ENCODE results near the gene HOXB6.

HOXB6 gene

DNA sequence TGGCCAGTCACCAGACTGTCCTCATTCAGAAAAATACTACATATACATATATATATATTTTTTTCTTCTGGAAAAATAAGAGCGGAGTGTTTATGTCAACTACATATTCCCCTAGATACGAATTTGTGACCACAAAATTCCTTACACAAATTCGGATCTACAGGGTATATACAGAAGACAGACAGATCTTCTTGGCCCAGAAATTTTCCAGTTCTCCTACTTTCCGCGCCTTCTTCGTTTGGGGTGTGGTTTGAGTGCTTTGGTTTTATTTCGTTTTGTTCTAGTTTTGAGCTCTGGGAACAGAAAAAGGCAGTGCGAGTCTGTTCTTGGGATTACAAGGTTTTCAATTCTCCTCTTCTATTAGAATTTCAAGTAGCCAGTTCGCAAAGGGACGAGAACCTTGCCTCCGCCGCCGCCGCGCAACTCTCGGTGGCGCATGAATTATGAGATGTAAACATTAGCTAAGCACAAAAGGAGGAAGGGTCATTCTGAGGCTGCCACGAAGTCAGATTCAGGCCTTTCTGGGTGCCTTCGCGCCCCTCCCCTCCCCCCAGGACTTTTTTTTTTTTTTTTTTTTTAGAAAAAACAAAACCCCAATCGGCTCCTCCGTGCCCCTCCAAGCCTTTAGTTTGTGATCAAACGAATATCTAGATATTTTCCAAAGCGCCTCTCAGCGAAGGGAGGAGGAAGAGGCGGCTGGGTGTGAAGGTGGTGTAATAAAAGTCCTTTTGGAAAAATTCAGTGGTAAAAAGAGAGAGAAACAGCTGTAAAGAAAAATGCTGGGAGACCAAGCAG, 24.8 kb downstream of the HOXB6 start:
- TF ChIP-seq, protein P1, sequence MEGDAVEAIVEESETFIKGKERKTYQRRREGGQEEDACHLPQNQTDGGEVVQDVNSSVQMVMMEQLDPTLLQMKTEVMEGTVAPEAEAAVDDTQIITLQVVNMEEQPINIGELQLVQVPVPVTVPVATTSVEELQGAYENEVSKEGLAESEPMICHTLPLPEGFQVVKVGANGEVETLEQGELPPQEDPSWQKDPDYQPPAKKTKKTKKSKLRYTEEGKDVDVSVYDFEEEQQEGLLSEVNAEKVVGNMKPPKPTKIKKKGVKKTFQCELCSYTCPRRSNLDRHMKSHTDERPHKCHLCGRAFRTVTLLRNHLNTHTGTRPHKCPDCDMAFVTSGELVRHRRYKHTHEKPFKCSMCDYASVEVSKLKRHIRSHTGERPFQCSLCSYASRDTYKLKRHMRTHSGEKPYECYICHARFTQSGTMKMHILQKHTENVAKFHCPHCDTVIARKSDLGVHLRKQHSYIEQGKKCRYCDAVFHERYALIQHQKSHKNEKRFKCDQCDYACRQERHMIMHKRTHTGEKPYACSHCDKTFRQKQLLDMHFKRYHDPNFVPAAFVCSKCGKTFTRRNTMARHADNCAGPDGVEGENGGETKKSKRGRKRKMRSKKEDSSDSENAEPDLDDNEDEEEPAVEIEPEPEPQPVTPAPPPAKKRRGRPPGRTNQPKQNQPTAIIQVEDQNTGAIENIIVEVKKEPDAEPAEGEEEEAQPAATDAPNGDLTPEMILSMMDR (conservative IDR thresholded peaks at IDR 0.05): no peak
- H3K27ac ChIP-seq: no peak overlapping the region

DNA sequence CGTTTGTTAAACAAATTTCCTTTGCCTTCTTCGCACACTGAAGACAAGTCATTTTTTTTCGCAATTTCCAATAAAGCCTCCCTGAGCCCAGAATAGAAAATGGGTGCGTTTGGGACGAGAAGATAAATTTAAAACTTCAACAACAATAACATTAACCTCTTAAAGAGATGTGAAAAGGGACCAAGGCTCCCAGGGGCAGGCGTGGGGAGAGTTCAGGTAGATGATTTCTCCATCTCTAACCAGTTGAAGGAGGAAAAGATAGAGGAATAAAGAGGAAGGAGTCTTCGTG, 25.4 kb downstream of the HOXB6 start:
- no peak overlapping the region for H3K27ac ChIP-seq

DNA sequence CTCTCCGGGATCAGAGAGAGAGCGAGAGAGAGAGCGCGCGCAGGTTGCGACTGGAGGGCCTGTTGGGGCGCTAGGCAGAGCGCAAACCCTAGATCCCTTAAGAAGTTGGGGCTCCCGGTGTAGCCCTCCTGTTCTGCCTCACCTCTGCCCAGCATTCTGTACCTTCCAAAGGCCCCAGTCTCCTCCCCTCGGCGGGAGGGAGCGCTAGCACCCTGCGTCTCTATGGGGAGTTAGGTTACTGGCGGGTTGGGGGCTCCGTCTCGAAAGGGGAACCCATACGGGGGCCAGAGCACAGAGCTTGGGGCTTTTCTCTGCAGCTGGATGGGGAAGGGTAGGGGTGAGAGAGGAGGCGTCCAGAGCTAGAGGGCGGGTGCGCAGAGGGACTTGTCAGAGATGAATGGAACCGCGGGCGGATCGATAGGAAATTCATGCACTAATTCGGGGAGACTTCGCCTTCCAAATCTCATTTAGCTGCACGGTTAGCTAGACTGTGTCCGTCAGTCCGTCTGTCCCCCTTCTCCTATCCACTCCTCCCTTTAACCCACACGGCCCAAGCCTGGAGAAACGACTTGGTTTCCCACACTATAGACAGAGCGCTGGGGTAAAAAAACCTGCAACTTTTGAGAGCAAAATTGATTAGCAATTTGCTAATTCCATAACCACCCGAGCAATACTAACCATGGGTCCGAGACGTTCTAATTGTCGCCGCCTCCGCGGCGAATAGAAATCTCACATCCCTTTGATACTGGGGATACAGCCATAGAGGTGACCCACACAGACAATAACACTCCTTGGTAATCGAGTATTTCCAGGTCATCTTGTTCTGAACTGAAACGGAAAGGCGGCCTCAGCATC, 25.9 kb downstream of the HOXB6 start:
- TF ChIP-seq, protein P1 (conservative IDR thresholded peaks at IDR 0.05): no peak
- no peak overlapping the region for H3K27ac ChIP-seq

More for the DNA sequence above, 25.4 kb downstream of the HOXB6 start:
- TF ChIP-seq, protein P1 (conservative IDR thresholded peaks at IDR 0.05): no peak

DNA sequence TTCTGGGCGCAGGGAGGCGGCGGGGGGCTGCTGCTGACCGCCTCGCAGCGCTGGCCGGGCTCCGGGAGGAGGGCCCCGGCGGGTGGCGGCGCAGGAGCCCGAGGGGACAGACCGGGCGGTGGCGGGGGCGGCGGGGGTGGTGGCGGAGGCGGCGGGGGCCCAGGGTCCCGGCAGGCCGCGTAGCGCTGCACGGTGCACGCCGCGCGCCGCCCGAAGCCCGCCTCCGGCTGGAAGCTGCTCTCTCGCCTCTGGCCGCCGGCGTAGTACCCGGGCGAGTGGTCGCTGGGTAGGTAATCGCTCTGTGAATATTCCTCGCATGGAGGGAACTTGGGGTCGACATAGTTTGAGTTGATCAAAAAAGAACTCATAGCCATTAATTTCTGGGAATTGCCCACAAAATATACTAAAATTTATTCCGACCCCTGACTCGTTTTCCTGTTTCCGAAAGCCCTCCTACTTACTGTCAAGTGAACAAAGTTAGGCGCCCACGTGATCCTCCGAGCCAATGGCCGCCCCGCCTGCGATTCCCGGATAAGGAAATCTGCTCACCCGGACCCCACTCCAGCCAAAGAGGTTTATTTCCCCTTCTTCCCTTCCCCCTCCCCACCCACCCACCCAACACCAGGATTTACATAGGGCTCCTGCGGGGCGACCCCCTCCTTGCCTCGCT, 26.7 kb downstream of the HOXB6 start, which contains the start of gene HOXB4:
HOXB4 (minus strand) TSS at position 405 of the 670 bp plus-strand sequence; CDS start at position 374, 31 bp downstream.
- TF ChIP-seq, protein P1 (conservative IDR thresholded peaks at IDR 0.05): no peak
- no peak within 1 kb of the TSS for H3K27ac ChIP-seq

DNA sequence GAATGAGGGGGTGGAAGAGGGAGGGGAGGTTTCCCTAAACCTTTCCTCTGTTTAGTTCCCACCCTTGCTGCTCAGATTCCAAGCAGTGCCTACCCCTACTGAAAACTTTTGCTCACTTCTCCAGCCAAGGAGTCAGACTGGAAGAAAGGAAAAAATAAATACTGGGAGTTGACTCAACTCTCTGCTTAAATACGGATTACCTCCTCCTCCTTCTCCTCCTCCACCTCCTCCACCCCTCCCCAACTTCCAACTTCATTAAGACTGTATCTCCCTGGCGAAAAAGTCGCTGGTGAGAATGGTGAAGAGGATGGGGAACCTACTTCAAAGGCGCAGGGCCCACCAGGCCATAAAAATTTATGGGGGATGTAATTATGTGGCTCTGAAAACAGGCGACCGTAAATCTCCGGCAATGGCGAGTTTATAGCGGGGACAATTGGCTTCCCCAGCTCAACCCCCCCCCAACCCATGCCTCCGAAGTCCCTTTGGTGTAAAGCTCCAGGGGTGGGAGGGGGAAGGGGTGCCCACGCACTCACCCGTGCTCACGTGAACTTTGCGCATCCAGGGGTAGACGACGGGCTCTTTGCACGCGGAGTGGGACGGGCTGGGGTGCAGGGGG, 27.3 kb downstream of the HOXB6 start:
- no peak overlapping the region for H3K27ac ChIP-seq
- TF ChIP-seq, protein P1 (conservative IDR thresholded peaks at IDR 0.05): no peak

DNA sequence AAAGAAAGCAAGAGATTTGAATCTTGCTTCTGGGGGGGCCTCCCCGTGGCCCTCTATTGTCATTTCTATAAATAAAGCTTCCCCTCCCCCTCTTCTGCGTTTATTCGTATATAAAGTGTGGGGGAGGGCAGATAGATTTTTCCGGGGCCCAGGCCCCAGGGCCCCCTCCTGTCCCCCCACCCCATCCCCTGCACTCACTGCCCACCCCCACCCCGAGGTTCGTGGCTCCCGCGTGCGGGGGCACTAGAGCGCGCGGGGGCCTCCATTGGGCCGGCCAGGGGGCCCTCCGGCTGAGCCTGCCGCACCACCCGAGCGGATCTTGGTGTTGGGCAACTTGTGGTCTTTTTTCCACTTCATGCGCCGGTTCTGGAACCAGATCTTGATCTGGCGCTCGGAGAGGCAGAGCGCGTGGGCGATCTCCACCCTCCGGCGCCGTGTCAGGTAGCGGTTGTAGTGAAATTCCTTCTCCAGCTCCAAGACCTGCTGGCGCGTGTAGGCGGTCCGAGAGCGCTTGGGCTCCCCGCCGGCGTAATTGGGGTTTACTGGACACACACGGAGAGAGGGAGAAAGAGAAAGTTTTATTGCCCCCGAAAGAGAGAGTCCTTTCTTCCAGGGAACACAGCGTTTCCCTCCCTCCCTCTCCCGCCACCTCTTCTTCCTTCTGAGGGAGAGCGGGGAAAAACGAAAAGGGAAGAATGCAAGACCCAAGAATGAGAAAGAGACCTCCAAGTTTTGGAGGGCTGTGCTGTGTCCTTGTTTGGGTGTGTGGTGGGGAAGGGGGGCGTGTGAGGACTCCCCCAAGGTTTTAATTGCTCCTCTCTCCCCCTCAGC, 28.1 kb downstream of the HOXB6 start:
- no peak overlapping the region for H3K27ac ChIP-seq
- TF ChIP-seq, protein P1 (conservative IDR thresholded peaks at IDR 0.05): no peak
